ENCODE results near the gene MDM2.

MDM2 gene

GRCh38 chr12:68878846-68879245 is 70.9 kb downstream of the MDM2 start:
- DNase-seq (ENCODE audit: low spot score), result no peak

DNA sequence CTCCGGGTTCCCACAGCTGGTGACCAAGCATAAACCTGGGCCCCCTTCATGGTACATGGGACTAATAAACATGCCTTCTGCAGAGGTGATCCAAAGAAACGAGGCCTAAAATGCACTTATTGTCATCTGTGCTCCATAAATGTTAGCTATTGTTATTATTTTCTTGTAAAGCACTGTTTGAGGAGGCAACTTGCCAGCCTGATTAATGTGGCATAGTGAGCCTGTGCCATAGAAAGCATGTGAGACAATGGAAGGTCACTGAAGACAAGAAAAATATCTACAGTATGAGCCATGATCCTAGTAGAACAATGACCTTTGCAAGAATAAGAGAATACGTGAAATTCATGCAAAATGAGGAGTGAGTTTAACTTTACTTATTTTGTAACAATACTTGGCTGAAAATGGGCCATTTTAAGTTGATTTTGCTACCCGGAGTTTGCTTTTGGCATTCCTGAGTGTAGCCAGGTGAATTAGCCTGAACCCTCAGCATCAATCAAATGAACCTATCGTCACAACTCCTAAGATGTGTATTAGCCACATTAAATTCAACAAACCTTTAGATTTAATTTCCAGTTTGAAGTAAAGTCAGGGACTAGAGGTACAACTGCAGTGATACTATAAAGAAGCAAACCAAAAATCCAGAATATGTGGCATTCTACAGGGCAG is 72.8 kb downstream of the MDM2 start:
- DNase-seq (ENCODE audit: low spot score), result no peak

DNA sequence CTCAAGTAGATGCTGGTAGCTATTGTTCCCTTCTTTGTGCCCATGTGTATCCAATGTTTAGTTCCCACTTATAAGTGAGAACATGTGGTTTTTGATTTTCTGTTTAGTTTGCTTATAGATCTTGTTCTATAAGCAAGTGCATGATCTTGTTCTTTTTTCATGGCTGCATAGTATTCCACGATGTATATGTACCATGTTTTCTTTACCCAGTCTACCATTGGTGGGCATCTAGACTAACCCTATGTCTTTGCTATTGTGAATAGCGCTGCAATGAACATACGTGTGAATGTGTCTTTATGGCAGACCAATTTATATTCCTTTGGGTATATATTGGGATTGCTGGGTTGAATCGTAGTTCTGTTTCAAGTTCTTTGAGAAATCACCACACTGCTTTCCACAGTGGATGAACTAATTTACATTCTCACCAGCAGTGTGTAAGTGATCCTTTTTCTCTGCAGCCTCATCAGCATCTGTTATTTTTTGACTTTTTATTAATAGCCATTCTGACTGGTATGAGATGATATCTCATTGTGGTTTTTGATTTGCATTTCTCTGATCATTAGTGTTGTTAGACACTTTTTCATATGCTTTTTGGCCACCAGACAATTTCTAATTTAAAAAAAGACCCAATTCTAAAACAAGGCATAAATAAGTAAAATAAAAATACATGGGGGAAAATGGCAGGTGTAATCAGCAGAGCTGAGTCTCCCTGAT is 74.4 kb downstream of the MDM2 start:
- no peak for DNase-seq (ENCODE audit: low spot score)

GRCh38 chr12:68883151-68883550 is 75.2 kb downstream of the MDM2 start:
- DNase-seq (ENCODE audit: low spot score), result no peak

GRCh38 chr12:68884251-68884650 is 76.3 kb downstream of the MDM2 start:
- no peak for DNase-seq (ENCODE audit: low spot score)

- DNase-seq (ENCODE audit: low spot score), result no peak
Observed at GRCh38 chr12:68885381-68885780, 77.4 kb downstream of the MDM2 start.

DNA sequence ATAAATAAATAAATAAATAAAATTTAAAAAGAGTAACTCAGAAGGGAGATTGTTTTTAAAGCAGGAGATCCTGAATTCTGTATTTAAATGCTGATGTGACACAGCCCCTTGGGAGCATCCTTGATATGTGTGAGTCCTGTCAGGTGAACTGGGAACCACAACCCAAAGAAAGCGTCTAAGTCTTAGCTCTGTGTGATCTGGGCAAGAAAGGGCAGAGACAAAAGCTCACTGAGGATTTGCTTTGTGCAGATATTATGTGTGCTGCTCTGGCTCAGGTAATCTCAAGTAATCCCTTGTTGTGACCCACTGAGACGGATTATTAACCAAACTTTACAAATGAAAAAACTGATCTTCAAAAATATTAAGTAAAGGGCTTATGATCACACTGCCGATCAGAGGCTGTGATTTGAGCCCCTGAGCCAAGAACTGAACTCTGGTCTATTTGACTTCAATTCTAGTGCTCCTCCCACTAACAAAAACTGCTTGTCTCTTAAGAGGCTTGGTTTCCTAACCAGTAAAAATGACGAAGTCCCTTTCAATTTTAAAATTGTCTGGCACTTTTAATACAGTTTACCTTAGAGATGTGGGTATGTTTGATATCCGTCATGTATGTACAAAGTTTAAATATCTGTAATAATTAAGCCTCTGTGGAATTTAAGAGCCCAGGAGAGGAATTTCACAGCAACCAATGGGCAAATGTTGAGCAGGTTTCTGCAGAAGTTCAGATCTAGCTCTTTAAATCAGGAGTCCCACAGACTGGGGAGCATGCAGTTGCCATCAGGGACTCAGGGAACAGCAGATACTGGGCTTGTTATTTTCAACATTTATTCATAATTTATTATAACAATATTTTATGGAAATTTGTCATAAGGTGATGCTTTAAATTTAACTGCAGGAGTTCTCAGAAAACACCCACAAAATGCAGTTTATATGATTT is 78.9 kb downstream of the MDM2 start:
- no peak for DNase-seq (ENCODE audit: low spot score)

DNA sequence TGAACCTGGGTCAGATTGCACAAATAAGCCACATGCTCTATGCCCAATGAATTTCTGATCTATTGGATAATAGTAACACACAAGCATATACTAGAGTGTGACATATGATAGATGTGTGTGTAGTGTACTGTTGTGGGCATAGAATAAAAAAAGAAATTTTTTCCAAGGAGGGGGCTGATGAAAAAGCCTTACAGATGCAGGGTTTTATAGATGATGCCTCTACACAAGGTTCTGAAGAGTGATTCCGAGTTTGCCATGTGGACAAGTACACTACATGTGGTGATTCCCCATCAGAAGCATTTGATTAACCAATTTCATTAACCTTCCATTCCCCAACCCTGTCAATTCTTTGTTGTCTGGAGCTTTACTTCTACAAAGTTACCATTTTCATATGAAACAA is 79.7 kb downstream of the MDM2 start:
- no peak for DNase-seq (ENCODE audit: low spot score)

DNA sequence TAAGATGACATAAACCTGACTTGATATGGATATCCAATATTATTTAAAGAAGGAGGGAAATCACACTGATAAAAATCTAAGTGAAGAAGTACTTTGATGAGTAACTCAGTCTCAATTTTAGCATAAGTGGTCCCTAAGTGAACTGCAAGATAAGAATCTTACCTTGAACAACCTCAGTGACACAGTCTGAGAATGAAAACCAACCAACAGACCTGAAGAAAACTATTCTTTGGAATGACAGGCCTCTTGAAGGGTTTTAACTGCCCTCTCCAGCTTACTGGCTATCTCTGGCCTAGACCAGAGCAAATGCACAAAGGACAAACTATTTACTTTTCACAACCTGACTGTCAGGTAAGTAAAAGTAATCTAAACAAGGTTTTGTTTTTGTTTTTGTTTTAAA is 80.3 kb downstream of the MDM2 start:
- no peak for DNase-seq (ENCODE audit: low spot score)

DNA sequence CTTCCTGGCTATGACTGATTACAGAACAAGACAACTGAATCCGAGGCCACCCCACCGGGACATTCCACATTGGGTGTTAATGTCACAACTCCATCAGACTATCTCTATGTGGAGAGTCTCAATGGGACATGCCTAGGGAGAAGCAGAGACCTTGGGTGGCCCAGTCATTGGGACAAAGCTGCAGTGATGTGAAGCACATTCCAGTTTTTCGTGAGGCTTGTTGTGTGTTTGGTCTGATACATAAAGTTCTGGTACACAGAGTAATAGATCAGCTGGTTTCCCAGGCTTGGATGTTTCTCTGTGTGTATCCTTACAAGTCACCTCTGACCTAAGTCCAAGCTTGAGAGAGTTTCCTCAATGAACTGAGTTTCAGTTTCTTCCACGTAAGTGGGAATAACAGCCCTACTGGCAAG is 82.7 kb downstream of the MDM2 start:
- DNase-seq (ENCODE audit: low spot score), result no peak

GRCh38 chr12:68891141-68891540 is 83.2 kb downstream of the MDM2 start:
- DNase-seq (ENCODE audit: low spot score), result no peak

DNA sequence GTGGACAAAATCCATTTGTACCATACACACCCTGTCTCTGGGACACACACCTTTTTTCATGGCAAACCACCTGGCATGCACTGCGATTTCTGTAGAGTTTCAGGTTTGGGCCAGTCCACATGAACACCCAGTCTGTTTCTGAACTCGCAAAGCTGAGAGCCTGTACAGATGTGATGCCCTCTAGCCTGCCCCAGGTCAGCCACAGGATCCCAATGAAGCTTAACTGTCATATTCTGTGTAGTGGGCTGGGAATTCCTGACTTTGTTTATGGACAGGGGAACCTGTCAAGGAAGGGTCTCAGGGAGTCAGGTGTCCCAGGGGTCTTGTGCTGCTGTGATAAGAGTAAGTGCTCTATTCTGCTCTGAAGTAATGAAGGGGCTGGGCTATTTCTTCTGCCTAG is 85.2 kb downstream of the MDM2 start:
- no peak for DNase-seq (ENCODE audit: low spot score)

DNA sequence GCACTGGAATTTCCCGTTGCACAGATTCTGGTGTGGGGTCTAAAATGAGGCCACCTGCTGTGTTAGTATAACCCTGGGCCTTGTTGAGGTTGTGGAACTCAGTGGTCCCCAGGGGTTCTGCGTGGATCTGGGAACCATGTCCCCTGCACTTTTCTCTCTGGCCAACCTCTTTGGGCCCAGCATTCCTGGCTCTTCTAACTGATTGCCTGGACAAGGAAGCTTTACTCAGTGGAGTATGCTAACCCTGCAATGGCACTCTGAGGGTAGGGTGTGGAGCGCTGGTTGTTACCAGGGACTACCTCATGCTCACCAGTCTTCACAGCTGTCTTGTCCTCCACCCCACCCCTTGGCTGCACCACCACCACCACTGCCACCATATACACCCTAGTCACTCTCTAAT is 85.8 kb downstream of the MDM2 start:
- no peak for DNase-seq (ENCODE audit: low spot score)

- DNase-seq (ENCODE audit: low spot score), result no peak
Observed at GRCh38 chr12:68894276-68894855, 86.4 kb downstream of the MDM2 start.

- no peak for DNase-seq (ENCODE audit: low spot score)
Observed at GRCh38 chr12:68896881-68897540, 89.0 kb downstream of the MDM2 start.

DNA sequence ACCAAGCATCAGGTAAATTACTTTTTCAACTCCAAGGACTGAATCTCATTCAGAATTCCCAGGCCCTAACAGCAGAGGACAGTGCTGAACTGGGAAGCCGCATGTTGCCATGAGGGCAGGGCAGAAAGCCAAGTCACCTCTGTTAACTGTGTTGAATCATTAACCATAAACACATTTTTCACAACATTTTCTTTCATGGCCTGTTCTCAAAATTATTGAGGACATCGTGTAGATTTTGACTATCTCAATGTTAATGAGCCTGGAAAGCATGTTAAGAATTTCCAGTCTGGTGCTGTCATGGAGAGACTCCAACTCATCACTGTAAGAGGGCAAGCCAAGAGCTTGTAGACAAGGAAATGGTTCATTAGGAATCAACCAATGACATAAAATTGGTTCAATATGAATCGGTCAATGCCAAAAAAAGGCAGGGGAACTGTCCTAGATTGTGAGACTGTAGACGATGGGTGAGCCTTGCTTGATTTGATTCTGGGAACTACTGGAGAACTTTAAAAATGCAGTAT is 91.3 kb downstream of the MDM2 start:
- no peak for DNase-seq (ENCODE audit: low spot score)

GRCh38 chr12:68900241-68900640 is 92.3 kb downstream of the MDM2 start:
- no peak for DNase-seq (ENCODE audit: low spot score)

Data from ecto neural progenitor cell (in vitro differentiated cells).